DMS53 treated with DMSO at 0.1 percent for 48 hours (cell line): ENCODE results near the gene KAT6B.
"Not testable (repeated sequence)": the region's sequence is repeated elsewhere in the genome, so short reads cannot be mapped to it uniquely, and the experiment has no call there.

Source experiments
- DNase-seq: peaks from one replicate; lab custom pipeline; 2025; ENCODE audit not compliant: unreplicated experiment; lab: John Stamatoyannopoulos, UW

Gene KAT6B

DNA sequence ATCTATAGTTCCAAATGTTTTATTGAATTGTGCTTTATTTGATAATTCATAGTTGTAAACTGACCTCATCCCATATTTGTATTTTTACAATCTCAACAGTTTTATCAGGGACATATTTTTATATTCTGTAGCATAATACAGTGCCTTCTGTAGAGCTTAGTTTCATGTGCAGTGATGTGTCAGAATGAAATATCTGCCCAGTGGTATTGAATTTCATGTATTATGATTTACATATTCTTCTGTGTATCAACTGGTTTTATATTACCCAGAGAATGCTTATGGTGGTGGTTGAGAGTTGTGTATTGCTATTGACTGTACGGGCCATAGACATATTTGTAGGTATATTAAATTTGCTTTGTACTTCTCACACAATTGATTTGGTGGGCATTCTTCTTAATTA is 89.9 kb downstream of the KAT6B start:
- DNase-seq, result peak; percentile 12

DNA sequence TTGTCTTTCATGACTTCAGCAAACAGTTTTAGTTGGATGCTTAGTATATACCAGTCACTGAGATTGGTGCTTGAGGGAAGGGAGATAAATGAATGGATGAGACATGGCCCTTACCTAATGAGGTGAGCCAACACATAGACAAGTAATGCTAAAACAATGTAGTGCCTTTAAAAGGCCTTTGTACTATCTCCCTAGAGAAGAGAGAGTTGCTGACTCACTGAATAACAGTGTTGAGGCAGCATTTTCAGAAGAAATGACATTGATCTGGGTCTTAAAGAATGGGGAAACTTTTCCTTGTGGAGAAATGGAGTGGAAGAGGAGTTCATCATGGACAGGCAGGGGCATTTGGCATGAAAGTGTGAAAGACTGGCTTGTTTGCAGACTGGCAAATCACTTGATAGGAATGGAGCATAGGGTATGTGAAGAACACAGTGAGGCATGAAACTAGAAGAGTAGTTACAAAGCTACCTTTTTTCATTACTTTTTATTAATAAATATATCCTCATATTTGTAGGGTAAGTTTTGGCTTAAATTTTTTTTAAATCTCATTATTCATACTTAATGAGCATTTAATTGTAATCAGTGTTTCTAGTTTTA is 91.2 kb downstream of the KAT6B start:
- DNase-seq, result no peak

DNA sequence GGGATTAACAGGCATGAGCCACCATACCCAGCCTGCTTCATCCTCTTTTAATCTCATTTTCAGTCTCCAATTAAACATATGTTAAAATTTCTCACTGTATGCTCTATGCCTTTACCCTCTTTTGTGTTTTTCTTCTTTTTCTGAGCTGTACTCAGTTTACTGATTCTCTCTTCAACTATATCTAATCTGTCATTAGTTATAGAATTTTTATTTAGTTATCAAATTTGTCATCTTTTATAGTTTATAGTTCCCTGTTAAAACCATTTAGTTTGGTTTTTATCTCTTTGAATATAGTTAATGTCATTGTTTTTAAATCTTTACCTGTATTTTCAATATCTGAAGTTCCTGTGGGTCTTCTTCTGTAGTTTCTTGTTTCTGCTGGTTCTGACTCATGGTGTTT is 93.3 kb downstream of the KAT6B start:
- no peak for DNase-seq

DNA sequence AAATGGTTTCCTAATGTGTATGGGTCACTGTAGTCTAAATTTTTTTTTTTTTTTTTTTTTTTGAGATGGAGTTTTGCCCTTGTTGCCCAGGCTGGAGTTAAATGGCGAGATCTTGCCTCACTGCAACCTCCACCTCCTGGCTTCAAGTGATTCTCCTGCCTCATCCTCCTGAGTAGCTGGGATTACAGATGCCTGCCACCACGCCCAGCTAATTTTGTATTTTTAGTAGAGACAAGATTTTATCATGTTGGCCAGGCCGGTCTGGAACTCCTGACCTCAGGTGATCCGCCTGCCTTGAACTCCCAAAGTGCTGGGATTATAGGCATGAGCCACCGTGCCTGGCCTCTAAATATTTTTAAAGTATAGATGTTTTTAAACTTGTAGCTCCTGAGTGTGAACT is 94.7 kb downstream of the KAT6B start:
- DNase-seq, result not testable (repeated sequence)

DNA sequence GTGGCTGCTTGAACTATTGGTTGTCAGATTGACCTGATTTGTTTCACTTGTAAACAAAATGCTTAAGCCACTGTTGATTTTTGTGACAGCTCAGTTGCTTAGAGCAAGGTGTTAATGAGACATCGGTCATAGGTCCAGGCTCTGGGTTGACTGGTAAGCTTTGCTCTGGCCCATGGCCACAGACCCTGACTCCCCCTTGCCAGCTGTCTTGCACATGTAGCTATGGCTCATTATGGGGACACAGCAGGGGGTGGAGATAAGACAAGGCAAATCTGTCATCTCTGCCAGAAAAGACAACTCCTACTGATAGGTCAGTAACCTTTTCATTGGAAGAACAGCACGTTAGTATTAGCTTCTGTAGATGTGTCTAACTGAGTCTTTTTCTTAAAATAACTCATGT is 95.3 kb downstream of the KAT6B start:
- DNase-seq, result no peak

DNA sequence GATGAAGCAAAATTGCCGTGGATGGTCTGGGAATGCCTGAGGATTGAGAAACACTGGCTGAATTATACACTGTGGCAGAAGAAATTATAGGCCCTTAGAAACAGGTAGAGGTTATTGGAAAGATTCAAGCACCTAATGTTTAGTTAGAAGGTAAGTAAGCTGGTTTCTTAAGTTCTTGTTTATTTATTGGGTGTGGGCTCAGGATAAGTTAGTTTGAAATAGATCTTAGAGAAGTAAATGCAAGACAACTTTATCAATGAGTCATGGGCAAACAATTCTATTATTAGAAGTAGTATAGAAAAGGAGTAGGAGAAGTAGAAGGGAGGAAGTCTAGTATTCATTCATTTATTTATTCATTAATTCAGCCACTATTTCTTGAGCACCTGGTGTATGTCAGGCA is 96.5 kb downstream of the KAT6B start:
- DNase-seq, result no peak

DNA sequence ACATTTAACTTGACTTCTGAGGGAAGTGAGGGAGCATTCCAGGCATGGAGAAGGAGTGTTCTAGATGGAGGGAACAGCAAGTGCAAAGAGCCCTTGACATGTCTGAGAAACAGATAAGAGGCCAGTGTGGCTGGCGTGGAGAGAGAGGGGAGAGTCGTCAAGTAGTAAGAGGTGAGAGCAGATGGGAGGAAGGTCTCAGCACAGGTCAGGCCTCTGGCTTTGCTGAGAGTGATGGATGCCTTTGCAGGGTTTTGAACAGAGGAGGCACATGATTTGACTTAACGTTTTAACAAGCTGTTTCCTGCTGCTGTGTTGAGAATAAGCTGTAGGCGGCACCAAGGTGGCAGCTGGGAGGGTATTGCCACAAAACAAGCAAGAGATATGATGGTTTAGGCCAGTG is 97.2 kb downstream of the KAT6B start:
- DNase-seq, result no peak

DNA sequence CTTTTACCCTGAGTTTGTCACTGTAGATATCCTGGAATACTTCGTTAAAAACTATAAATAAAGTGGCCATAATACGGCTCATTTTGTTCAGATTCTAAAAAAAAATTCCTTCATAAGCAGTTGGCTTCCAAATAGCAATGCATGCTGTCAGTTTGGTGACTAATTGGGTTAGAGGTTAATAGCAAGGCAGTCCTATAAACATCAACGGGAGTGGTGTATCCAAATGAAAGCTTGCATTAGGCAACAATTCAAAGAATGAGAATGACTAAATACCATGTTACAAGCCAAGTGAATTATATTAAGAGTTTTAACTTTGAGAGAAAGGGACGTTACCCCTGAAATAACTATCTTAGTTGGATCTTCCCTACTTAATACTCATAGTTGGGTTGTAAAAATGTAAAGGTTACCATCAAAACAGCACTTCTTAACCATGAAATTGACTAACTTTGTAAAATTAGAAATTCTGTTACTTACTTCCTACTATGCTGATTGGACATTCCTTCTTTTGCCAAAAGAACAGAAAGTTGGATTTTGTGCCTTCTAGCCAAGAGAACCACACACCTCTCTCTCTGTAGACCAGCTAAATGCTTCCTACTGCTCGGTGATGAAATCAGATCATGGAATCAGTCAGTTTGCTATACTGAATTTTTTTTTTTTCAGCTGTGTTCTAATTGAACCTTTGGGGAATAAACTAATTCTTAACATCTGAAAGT is 98.0 kb downstream of the KAT6B start:
- DNase-seq, result no peak

DNA sequence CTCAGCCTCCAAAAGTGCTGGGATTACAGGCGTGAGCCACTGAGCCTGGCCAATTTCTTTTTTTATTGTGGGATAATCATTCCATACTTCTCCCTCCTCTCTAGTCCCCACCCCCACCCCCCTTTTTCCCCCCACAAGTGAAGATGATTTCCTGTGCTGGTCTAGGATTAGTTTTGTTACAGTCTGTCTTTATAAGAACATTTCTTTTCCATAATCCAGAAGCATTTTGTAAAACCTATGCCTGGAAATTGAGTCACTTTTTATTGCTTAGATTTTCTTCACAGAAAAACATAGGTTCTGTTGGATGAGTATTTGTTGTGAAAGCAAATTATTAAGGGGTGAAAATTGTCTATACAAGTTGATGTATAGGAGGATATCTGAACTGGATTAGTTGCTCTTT is 98.9 kb downstream of the KAT6B start:
- no peak for DNase-seq

DNA sequence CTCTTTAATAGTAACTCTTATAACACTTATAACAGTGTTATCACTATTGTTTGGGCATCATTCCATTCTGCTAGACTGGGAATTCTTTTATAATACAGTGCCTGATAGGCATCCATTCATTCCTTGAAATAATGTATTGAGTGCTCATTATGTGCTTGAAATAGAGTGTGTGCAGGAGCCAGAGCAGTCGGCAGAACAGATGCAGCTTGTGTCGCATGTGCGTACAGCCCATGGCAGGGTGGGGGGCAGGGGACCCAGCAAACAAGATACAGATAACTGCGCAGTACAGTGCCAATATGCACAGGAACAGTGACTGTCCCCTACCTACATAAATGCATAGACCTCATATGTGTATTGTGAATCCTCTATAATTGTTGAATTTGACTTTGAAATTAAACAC is 99.3 kb downstream of the KAT6B start:
- no peak for DNase-seq

DNA sequence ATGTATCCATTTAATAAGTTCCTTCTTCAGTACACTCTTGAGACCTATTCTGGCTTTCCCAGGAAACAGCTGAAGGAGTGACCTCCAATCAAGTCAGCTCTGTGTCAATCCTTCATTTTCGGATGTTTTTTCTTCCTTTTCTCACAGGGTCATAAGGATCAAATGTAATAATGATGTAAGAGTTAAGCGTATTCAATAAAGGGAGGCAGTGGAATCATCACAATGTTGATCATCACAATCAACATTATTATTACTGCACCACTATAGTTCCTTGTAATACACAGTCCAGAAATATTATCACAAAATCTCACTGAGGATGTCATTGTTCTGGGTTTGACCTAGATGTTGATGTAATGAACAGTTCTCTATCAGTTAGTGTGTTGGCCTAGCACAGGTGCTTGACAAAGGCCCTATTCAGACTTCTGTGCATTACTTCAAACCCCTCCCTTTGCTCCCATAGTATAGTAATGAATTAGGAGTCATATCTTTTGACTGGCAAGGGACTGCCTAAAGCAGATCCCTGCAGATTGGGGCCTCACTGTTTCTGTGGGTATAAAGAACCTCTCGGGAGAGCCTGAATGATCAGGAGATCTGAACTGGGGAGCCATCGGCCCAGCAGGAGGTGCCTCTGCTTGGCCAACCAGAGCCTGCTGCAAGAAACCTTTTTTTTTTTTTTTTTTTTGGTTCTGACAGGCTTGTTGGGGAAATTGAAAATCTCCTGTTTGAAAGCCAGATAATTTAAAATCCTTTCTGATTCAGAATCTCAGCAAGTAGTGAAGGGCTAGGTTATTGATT is 100.6 kb downstream of the KAT6B start:
- DNase-seq, result no peak

DNA sequence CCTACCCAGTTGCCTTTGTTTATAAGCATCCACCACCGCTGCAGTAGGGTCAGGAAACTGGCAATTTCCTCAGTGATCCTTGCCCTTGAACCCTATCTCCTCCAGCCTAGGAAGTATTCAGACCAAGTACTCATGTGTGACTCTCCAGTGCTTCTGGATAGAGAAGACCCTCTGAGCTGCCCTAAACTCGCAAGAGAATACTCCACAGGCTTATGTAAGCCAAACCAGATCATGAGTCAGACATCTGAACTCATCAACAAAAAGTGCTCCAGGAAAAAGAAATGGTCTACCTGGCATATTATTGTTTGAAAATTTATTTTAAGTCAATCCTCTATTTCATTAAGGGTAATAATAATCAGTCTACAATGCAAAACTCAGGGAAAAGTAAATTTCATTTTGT is 101.3 kb downstream of the KAT6B start:
- DNase-seq, result no peak

DNA sequence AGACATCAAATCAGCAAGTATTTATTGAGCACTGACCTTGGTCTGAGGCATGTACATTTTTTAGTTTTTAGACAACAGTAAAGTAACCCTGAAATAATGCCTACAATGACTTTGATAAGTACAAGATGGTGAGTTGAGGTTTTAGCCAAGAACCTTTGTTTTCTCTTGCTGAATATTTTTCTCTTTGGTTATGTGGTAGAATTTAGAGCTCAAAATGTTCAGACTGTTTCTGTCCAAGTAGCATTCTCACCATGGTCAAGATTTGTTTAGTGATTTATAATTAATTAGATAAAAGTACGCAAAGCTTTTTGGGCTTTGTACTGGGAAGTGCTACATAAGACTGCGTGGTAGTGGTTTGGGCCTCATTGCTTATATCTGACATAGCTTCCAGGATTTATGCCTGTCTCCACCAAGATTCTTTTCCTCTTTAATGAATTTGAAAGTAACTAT is 102.4 kb downstream of the KAT6B start:
- no peak for DNase-seq

DNA sequence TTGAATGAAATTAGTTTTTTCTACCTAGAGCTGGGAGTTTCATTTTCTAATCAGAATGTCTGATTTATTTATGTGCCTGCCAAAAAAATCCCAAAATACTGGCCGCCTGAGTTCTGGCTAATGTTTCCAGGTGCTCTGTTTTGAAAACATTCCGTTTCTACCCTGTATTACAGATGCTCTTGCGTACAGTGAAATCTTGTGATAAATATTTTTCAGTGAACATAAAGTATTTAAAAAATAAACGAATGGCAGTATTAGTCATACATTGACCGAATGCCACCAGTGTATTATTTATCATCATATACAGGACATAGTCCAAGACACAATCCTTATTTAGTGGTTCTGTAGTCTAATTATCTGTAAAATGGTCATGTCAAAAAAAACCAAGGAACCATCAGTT is 102.8 kb downstream of the KAT6B start:
- no peak for DNase-seq

DNA sequence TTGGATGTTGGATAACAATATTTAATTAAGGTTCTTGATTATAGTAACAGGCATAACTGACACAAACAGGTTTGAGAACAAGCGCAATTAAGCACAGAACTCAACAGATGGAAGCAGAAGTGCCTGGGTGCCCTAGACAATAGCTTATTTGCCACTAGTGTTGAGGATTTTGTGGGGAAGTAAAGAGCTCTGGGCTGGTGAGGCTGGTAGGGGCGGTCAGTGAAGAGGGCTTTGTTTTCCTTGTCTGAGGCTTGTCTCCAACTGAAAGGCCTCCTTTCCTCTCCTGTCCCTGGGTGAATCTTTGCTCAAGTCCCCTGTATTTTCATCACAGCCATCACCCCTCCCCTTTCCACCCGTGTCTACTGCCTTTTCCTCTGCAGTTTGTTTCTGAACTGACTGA is 104.6 kb downstream of the KAT6B start:
- no peak for DNase-seq

DNA sequence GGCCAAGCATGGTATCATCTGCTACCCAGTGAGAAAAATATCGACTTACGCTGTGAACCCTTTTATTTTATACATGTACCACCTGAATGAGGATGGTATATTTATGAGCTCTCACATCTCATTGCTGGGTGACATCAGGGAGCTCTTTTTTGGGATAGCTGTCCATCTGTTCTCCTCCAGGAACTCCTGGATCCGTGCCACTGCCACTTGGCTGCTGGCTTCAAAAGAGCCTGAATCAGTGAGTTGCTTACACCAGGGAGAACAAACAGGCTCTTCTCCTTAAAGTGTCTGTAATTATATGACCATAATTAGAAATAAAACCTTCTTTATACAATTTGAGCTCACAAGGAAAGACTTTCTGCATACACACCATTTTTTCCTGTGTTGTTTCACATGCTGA is 106.2 kb downstream of the KAT6B start:
- DNase-seq, result no peak

DNA sequence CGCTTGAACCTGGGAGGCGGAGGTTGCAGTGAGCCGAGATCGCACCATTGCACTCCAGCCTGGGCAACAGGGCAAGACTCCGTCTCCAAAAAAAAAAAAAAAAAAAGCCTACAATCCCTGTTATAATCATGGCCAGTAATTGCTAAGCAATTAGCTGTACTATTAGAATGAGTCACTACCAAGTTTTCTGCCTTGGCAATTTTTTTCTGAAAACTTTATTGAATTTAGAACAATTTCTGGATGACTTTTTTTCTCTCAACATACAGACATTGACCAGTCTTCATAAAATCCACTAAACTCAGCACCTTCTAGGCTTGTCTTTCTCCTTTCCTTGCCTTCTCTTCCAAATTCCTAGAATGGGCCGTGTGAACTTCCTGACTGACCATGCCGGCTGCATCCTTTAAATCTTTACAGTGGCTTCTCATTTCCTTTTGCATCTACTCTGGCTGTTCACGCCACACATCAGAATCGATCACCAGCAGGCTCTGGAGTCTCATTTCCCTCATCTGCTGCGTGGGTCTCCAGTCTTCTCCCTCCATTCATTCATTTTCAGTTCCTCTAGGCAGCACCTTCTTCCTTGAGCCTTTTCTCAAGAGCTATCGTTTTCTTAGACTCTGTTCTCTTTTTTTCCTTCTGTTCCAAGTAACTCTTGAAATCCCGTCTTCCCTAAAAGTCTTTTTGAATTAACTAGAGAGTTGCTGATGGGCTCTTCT is 107.9 kb downstream of the KAT6B start:
- no peak for DNase-seq

DNA sequence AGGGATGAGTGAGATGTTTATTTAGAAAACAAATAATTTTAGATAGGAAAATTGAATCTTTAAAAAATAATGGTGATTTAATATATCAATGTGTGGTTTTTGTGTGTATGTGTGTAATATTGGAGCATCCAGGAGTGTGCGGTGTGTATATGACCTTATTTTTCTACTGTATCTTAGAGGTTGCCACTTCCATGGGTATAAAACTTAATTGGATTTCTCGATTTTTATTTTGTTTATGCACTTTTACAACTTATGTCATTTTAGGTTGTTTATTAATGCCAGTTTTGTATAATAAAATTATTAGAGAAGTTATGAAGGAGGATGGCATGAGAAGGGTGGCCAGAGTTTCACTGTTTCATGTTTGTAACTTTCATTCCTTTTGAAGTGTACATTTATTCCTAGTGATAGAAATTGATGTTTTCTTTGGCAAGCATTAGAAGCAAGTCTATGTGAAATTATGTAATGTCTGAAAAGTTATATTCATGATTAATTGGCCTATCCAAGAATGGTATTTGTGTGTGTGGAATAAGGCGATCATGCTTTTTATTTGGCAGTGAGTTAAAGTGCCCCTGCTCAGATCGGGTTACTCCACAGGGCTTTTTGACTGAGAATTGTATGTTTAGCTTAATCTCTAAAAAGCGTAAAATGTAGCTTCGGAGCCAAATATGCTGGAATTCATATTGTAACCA is 110.3 kb downstream of the KAT6B start:
- no peak for DNase-seq

DNA sequence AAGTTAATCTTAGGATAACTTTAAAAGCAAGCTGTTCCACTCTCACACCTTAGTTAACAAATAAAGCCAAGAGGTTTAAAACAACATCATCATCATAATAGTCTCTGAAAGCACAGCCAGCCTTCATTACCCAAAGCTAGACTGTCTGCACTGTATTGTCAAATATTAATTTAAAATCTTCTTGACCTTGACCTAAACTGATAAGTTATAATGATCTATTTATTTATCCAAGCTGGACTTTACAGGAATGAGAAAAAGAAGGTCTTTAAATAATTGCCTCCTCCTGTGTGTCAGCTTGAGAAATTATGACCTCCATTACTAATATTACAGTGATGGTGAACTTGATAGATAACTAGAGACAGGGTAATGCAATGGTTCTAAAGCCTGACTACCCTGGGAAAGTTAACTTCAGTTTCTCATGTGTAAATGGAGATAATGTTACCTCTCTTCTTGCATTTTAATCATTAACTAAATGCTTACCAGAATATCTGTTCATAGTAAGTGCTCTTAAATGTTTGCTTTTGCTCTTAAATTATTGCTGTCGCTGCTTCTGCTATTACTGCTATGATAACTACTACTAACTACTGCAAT is 111.0 kb downstream of the KAT6B start:
- peak; percentile 85 for DNase-seq

DNA sequence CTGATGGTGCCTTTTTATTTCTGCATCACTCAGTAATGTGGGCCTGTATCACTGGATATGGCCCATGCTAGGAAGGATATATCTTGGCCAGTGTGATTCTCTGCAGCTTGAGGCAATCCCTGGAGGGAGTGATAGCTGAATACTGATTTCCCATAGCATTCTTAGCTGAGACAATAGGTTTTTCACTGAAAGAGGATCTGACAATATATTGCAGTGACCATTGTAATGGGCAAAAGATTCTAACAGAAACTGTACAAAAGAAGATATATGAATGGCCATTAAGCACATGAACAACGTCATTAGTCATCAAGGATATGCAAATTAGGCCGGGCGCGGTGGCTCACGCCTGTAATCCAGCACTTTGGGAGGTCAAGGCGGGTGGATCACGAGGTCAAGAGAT is 117.8 kb downstream of the KAT6B start:
- no peak for DNase-seq
